OCI-LY7 (cell line): ENCODE measurements around the gene CREB5.

Source experiments
- EZH2phosphoT487 ChIP-seq: fragments of 200-600 bp; sonication (generic); IDR thresholded peaks from 2 replicates; pipeline ENCODE4 v1.6.1; 2018; ENCODE audit warnings: low read depth, borderline replicate concordance, mild to moderate bottlenecking, mixed run types, antibody characterized with exemption, low read length, moderate library complexity, mixed read lengths
- TF ChIP-seq, protein P1 (sequence below): fragments of 200-600 bp; sonication (generic); conservative IDR thresholded peaks from 2 replicates; pipeline ENCODE4 v1.5.1; 2014; ENCODE audit warnings: mild to moderate bottlenecking, antibody characterized with exemption, low read length, moderate library complexity, mixed read lengths

- TF ChIP-seq, protein P1, sequence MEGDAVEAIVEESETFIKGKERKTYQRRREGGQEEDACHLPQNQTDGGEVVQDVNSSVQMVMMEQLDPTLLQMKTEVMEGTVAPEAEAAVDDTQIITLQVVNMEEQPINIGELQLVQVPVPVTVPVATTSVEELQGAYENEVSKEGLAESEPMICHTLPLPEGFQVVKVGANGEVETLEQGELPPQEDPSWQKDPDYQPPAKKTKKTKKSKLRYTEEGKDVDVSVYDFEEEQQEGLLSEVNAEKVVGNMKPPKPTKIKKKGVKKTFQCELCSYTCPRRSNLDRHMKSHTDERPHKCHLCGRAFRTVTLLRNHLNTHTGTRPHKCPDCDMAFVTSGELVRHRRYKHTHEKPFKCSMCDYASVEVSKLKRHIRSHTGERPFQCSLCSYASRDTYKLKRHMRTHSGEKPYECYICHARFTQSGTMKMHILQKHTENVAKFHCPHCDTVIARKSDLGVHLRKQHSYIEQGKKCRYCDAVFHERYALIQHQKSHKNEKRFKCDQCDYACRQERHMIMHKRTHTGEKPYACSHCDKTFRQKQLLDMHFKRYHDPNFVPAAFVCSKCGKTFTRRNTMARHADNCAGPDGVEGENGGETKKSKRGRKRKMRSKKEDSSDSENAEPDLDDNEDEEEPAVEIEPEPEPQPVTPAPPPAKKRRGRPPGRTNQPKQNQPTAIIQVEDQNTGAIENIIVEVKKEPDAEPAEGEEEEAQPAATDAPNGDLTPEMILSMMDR: no peak
- no peak for TF ChIP-seq EZH2phosphoT487
Measured at GRCh38 chr7:28774261-28774988, 362.1 kb downstream of the CREB5 start.
